ENCODE measurements around the gene TBX15.
"Not testable (repeated sequence)": the region's sequence is repeated elsewhere in the genome, so short reads cannot be mapped to it uniquely, and the experiment has no call there.

TBX15 gene

DNA sequence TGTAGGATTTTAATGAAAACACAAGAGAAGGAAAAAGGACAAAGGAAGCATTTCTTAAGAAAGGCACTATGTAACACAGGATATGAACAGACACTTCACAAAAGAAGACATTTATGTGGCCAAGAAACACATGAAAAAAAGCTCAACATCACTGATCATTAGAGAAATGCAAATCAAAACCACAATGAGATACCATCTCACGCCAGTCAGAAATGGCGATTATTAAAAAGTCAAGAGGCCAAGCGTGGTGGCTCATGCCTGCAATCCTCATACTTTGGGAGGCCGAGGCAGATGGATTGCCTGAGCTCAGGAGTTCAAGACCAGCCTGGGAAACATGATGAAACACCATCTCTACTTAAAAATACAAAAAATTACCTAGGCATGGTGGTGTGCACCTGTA lies 71.8 kb downstream of the TBX15 start:
- CTCF ChIA-PET; H3K9me3 ChIP-seq (ENCODE audit: control extremely low read depth in 1 of 5, control insufficient read depth in 4 of 5, insufficient read depth in 2 of 5, low read depth in 1 of 5, low read length in 4 of 5); H3K4me1 ChIP-seq (ENCODE audit: control extremely low read depth in 1 of 4, control insufficient read depth in 4 of 4, insufficient read depth in 4 of 4, low read length in 3 of 4); DNase-seq; H3K36me3 ChIP-seq (ENCODE audit: control insufficient read depth in 4 of 4, insufficient read depth in 4 of 4, low read length in 3 of 4); H3K27ac ChIP-seq (ENCODE audit: insufficient read depth in 1 of 2, low read depth in 1 of 2, low read length in 2 of 2, poor library complexity in 1 of 2, severe bottlenecking in 2 of 2); H3K27me3 ChIP-seq (replicated peaks in 2 of 5; ENCODE audit: control insufficient read depth in 4 of 5, insufficient read depth in 5 of 5, low read length in 4 of 5); POLR2A ChIA-PET; H3K4me3 ChIP-seq (ENCODE audit: control insufficient read depth in 1 of 7, extremely low read depth in 1 of 7, insufficient read depth in 4 of 7, low read depth in 2 of 7, low read length in 6 of 7): not testable (repeated sequence)
- 95% methylated on average over 3 of the region's 4 CpGs for WGBS (ENCODE audit: insufficient coverage)

DNA sequence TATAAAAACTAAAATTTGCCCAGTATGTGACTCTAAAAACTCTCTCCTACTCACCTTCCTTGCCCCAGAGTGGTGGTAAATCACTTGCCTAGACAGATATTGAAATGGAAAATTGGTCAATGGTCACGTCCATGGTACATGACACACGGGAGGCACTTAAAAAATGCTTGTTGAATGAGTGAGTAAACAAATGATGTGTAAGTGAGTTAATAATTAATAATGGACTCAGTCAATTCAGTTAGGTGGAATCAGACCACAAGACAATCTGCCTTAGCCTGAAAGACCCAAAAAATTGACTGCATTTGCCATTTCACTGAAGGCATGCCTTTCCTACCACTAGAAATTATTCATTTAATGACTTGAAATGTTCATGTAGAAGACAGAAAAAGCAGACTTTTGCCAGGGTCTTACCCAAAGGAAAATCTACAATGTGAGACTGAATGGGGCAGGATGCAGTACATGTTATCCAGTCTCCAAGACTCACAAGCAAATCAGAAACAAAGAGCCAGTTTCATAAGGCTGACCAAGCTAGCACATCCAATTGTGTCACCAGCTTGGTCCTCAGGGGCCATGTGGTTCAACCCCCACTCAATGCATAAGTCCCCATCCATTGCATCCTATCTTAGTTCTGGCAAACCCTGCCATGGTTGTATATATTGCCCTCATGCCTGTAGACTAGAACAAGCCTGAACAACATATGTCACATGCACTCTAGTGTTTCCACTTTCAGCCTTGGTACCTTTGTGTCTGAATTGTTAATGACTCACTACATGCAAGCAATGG lies 73.6 kb downstream of the TBX15 start:
- no peaks in the 10 kb centered on the region for H3K27me3 ChIP-seq (replicated peaks in 2 of 5; ENCODE audit: control insufficient read depth in 4 of 5, insufficient read depth in 5 of 5, low read length in 4 of 5)
- ChIA-PET POLR2A (no interaction called here), CTCF (no interaction called here)
- no peak overlapping the region for H3K27ac ChIP-seq (ENCODE audit: insufficient read depth in 1 of 2, low read depth in 1 of 2, low read length in 2 of 2, poor library complexity in 1 of 2, severe bottlenecking in 2 of 2)
- H3K4me1 ChIP-seq (ENCODE audit: control extremely low read depth in 1 of 4, control insufficient read depth in 4 of 4, insufficient read depth in 4 of 4, low read length in 3 of 4), result no peaks in the 10 kb centered on the region
- H3K9me3 ChIP-seq (ENCODE audit: control extremely low read depth in 1 of 5, control insufficient read depth in 4 of 5, insufficient read depth in 2 of 5, low read depth in 1 of 5, low read length in 4 of 5), result peaks cover 0 to 2% (median 0%) of the 10 kb centered on the region in 5 experiments
- H3K36me3 ChIP-seq (ENCODE audit: control insufficient read depth in 4 of 4, insufficient read depth in 4 of 4, low read length in 3 of 4), result no peaks in the 10 kb centered on the region
- H3K4me3 ChIP-seq (ENCODE audit: control insufficient read depth in 1 of 7, extremely low read depth in 1 of 7, insufficient read depth in 4 of 7, low read depth in 2 of 7, low read length in 6 of 7), result no peak overlapping the region
- 100% methylated on average over 1 of the region's 2 CpGs for WGBS (ENCODE audit: insufficient coverage)
- DNase-seq, result no peak

DNA sequence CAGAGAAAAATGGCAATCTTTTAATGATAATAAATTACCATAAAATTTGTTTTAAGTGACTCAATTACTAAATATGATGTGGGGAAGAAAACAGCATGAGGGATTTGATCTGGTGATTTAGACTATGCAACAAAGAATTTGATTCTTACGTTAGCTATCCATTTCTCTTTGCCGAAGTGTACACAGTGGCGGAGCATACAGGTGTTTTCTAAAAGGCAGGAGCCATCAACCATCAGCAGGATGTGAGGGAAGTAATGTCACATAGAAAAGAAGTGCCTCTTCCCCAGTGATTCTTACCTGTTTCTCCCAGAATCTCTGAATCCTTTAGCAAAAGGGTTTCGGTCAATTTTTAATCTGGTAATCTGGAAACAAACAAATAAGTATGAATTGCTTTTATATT lies 74.3 kb downstream of the TBX15 start:
- Histone ChIP-seq H3K9me3 (ENCODE audit: control extremely low read depth in 1 of 5, control insufficient read depth in 4 of 5, insufficient read depth in 2 of 5, low read depth in 1 of 5, low read length in 4 of 5) (no peaks in the 10 kb centered on the region), H3K36me3 (ENCODE audit: control insufficient read depth in 4 of 4, insufficient read depth in 4 of 4, low read length in 3 of 4) (no peaks in the 10 kb centered on the region), H3K4me1 (ENCODE audit: control extremely low read depth in 1 of 4, control insufficient read depth in 4 of 4, insufficient read depth in 4 of 4, low read length in 3 of 4) (no peaks in the 10 kb centered on the region), H3K4me3 (ENCODE audit: control insufficient read depth in 1 of 7, extremely low read depth in 1 of 7, insufficient read depth in 4 of 7, low read depth in 2 of 7, low read length in 6 of 7) (no peak overlapping the region), H3K27me3 (replicated peaks in 2 of 5; ENCODE audit: control insufficient read depth in 4 of 5, insufficient read depth in 5 of 5, low read length in 4 of 5) (no peaks in the 10 kb centered on the region), H3K27ac (ENCODE audit: insufficient read depth in 1 of 2, low read depth in 1 of 2, low read length in 2 of 2, poor library complexity in 1 of 2, severe bottlenecking in 2 of 2) (no peak overlapping the region)
- 98% methylated on average over 3 of the region's 4 CpGs for WGBS (ENCODE audit: insufficient coverage)
- no peak for DNase-seq
- POLR2A ChIA-PET, result no interaction called here
- CTCF ChIA-PET, result interaction anchor here (1.0 kb wide), 1 partner anchor 10 kb away, joined by 3 read pairs; no protein-coding TSS in a partner anchor

DNA sequence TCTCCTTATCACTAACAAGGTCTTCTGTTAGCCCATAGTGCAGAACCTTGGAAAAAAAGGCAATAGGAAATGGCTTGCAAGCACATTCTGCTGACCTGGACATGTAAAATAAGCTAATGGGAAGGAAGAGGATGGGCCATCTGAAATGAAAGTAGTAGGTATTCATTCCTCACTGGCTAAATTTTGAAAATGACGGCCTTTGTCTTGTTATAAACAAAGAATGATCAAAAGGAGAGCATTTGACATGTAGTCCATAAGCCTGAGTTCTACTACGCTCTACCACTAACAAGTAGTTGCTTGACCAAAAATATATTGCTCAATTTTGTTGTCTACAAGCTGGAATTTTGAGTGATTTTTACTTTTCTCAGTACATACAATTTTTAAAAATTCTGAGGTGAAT lies 75.6 kb downstream of the TBX15 start:
- no peak for DNase-seq
- 100% methylated on average over 1 of the region's 2 CpGs for WGBS (ENCODE audit: insufficient coverage)
- Histone ChIP-seq H3K27ac (ENCODE audit: insufficient read depth in 1 of 2, low read depth in 1 of 2, low read length in 2 of 2, poor library complexity in 1 of 2, severe bottlenecking in 2 of 2) (no peak overlapping the region), H3K4me3 (ENCODE audit: control insufficient read depth in 1 of 7, extremely low read depth in 1 of 7, insufficient read depth in 4 of 7, low read depth in 2 of 7, low read length in 6 of 7) (no peak overlapping the region), H3K4me1 (ENCODE audit: control extremely low read depth in 1 of 4, control insufficient read depth in 4 of 4, insufficient read depth in 4 of 4, low read length in 3 of 4) (no peaks in the 10 kb centered on the region), H3K27me3 (replicated peaks in 2 of 5; ENCODE audit: control insufficient read depth in 4 of 5, insufficient read depth in 5 of 5, low read length in 4 of 5) (no peaks in the 10 kb centered on the region), H3K9me3 (ENCODE audit: control extremely low read depth in 1 of 5, control insufficient read depth in 4 of 5, insufficient read depth in 2 of 5, low read depth in 1 of 5, low read length in 4 of 5) (no peaks in the 10 kb centered on the region), H3K36me3 (ENCODE audit: control insufficient read depth in 4 of 4, insufficient read depth in 4 of 4, low read length in 3 of 4) (no peaks in the 10 kb centered on the region)
- ChIA-PET POLR2A (no interaction called here), CTCF (no interaction called here)

DNA sequence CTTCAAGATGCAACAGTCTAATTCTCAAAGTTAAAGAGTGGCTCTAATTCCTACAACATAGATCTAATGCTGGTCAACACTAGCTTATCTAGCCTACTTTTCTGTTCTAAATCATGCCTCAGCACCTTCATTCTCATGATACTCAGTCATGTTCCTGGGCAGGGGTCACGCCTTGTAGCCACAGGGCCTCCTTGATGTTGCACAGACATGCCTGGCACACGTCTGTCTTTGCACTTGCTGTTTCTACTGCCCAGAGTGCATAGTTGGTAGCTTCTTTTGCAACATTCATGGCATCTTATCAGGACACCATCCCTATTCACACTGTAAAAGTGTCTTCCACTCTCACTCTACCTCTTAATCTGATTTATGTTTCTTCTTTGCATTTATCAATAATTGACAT lies 76.6 kb downstream of the TBX15 start:
- no peak for DNase-seq
- ChIA-PET CTCF (no interaction called here), POLR2A (no interaction called here)
- Histone ChIP-seq H3K36me3 (ENCODE audit: control insufficient read depth in 4 of 4, insufficient read depth in 4 of 4, low read length in 3 of 4) (no peaks in the 10 kb centered on the region), H3K9me3 (ENCODE audit: control extremely low read depth in 1 of 5, control insufficient read depth in 4 of 5, insufficient read depth in 2 of 5, low read depth in 1 of 5, low read length in 4 of 5) (no peaks in the 10 kb centered on the region), H3K4me3 (ENCODE audit: control insufficient read depth in 1 of 7, extremely low read depth in 1 of 7, insufficient read depth in 4 of 7, low read depth in 2 of 7, low read length in 6 of 7) (no peak overlapping the region), H3K27ac (ENCODE audit: insufficient read depth in 1 of 2, low read depth in 1 of 2, low read length in 2 of 2, poor library complexity in 1 of 2, severe bottlenecking in 2 of 2) (no peak overlapping the region), H3K27me3 (replicated peaks in 2 of 5; ENCODE audit: control insufficient read depth in 4 of 5, insufficient read depth in 5 of 5, low read length in 4 of 5) (no peaks in the 10 kb centered on the region), H3K4me1 (ENCODE audit: control extremely low read depth in 1 of 4, control insufficient read depth in 4 of 4, insufficient read depth in 4 of 4, low read length in 3 of 4) (no peaks in the 10 kb centered on the region)
- 93% methylated on average over 2 of the region's 2 CpGs for WGBS (ENCODE audit: insufficient coverage)

DNA sequence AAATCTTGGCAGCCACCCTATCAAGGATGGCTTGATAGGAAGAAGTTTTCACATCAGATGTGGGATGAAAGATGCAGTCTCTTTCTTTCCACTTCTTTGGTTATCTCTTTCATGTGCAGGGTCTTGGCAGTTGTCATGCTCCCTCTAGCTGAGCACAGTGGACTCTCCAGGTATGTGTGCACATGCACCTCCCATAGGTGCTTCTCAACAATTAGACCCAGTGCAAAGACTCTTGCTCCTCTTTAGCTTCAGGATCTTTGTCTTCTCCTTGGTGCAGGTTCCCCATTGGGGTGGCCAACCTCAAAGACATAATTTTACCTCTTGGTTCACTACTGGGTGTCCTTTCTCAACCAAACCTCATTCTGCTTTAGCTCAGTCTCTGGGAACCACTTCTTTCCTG lies 80.7 kb downstream of the TBX15 start:
- no peak overlapping the region for H3K4me3 ChIP-seq (ENCODE audit: control insufficient read depth in 1 of 7, extremely low read depth in 1 of 7, insufficient read depth in 4 of 7, low read depth in 2 of 7, low read length in 6 of 7)
- H3K27ac ChIP-seq (ENCODE audit: insufficient read depth in 1 of 2, low read depth in 1 of 2, low read length in 2 of 2, poor library complexity in 1 of 2, severe bottlenecking in 2 of 2), result no peak overlapping the region
- H3K9me3 ChIP-seq (ENCODE audit: control extremely low read depth in 1 of 5, control insufficient read depth in 4 of 5, insufficient read depth in 2 of 5, low read depth in 1 of 5, low read length in 4 of 5), result peaks cover 0 to 2% (median 0%) of the 10 kb centered on the region in 5 experiments
- POLR2A ChIA-PET, result no interaction called here
- CTCF ChIA-PET, result interaction anchor here (1.0 kb wide), 1 partner anchor 30 kb away, joined by 3 read pairs; no protein-coding TSS in a partner anchor
- H3K36me3 ChIP-seq (ENCODE audit: control insufficient read depth in 4 of 4, insufficient read depth in 4 of 4, low read length in 3 of 4), result no peaks in the 10 kb centered on the region
- H3K4me1 ChIP-seq (ENCODE audit: control extremely low read depth in 1 of 4, control insufficient read depth in 4 of 4, insufficient read depth in 4 of 4, low read length in 3 of 4), result no peaks in the 10 kb centered on the region
- peaks cover 0 to 2% (median 0%) of the 10 kb centered on the region in 5 experiments for H3K27me3 ChIP-seq (replicated peaks in 2 of 5; ENCODE audit: control insufficient read depth in 4 of 5, insufficient read depth in 5 of 5, low read length in 4 of 5)
- DNase-seq, result no peak

DNA sequence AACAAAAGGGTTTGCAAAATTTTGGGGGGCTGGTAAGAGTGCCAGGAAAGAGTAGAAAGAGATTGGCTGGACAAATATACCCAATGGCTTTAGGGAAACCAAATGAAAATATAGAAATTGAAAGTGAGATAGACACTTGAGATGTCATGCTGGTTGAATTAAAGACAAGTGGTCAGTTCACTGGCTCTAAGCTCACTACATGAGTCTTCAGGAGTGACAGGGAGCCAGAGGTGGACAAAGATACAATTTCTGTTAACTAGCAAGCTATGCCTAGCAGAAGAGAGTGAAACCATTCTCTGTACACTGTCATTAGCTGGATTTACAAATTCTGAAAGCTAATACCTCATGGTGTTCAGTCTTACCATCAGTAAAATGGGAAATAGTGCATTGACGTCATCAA lies 82.5 kb downstream of the TBX15 start:
- peaks cover 0 to 2% (median 0%) of the 10 kb centered on the region in 5 experiments for H3K27me3 ChIP-seq (replicated peaks in 2 of 5; ENCODE audit: control insufficient read depth in 4 of 5, insufficient read depth in 5 of 5, low read length in 4 of 5)
- CTCF ChIA-PET, result no interaction called here

More for the DNA sequence above, 82.5 kb downstream of the TBX15 start:
- Histone ChIP-seq H3K4me3 (ENCODE audit: control insufficient read depth in 1 of 7, extremely low read depth in 1 of 7, insufficient read depth in 4 of 7, low read depth in 2 of 7, low read length in 6 of 7) (no peak overlapping the region), H3K4me1 (ENCODE audit: control extremely low read depth in 1 of 4, control insufficient read depth in 4 of 4, insufficient read depth in 4 of 4, low read length in 3 of 4) (no peaks in the 10 kb centered on the region), H3K27ac (ENCODE audit: insufficient read depth in 1 of 2, low read depth in 1 of 2, low read length in 2 of 2, poor library complexity in 1 of 2, severe bottlenecking in 2 of 2) (no peak overlapping the region), H3K36me3 (ENCODE audit: control insufficient read depth in 4 of 4, insufficient read depth in 4 of 4, low read length in 3 of 4) (no peaks in the 10 kb centered on the region), H3K9me3 (ENCODE audit: control extremely low read depth in 1 of 5, control insufficient read depth in 4 of 5, insufficient read depth in 2 of 5, low read depth in 1 of 5, low read length in 4 of 5) (peaks cover 0 to 2% (median 0%) of the 10 kb centered on the region in 5 experiments)
- DNase-seq, result no peak
- POLR2A ChIA-PET, result no interaction called here
- no CpG with 5 or more reads among the region's 1 CpG for WGBS (ENCODE audit: insufficient coverage)

Measured in common myeloid progenitor, CD34-positive (primary cell).